AG09319 (cell line): Measurements from ENCODE around the gene SPAG4.

ENCODE experiments used
- DNase-seq: peaks from one replicate; pipeline ENCODE4 v3.0.0-alpha.2; 2010; ENCODE audit warnings: low read depth; ENCODE audit errors: extremely low read depth
- CTCF ChIP-seq: IDR thresholded peaks from 2 replicates; pipeline ENCODE4 v1.5.1; 2011; ENCODE audit warnings: low read depth, mild to moderate bottlenecking, inconsistent platforms, low read length, moderate library complexity

The SPAG4 gene

GRCh38 chr20:35638751-35639150, 23.1 kb downstream of the SPAG4 start:
- TF ChIP-seq CTCF, result no peak
- no peak for DNase-seq

- TF ChIP-seq CTCF, result no peak
- DNase-seq, result no peak
These were observed 25.1 kb downstream of the SPAG4 start for GRCh38 chr20:35640724-35641123.

- DNase-seq, result no peak
- no peak for TF ChIP-seq CTCF
These were observed 26.1 kb downstream of the SPAG4 start for GRCh38 chr20:35641743-35642142.

GRCh38 chr20:35643045-35643444, 27.4 kb downstream of the SPAG4 start:
- no peak for DNase-seq

GRCh38 chr20:35644806-35645205, 29.2 kb downstream of the SPAG4 start:
- DNase-seq, result no peak
- no peak for TF ChIP-seq CTCF

More at GRCh38 chr20:35643045-35643444, 27.4 kb downstream of the SPAG4 start:
- TF ChIP-seq CTCF, result no peak

GRCh38 chr20:35648836-35649235, 33.2 kb downstream of the SPAG4 start:
- TF ChIP-seq CTCF, result no peak
- no peak for DNase-seq

- no peak for TF ChIP-seq CTCF
- no peak for DNase-seq
These were observed 35.0 kb downstream of the SPAG4 start for GRCh38 chr20:35650632-35651031.
